HG02840 (cell line): ENCODE measurements around the gene ZNF283.

ENCODE experiments used
- ATAC-seq: cut with Tn5 transposase; IDR thresholded peaks from one replicate; pipeline ENCODE4 v1.9.1; 2021; ENCODE audit warnings: mild to moderate bottlenecking, moderate library complexity, moderate number of reproducible peaks; ENCODE audit not compliant: unreplicated experiment, low FRiP score

The ZNF283 gene

GRCh38 chr19:43826787-43827754 is at the start of gene ZNF283:
Gene ZNF283 (plus strand): TSS chr19:43827321. CDS start chr19:43833505, 6,184 bp downstream.
- ATAC-seq: peak; percentile 91

GRCh38 chr19:43778651-43779050 is 48.5 kb upstream of the ZNF283 start:
- ATAC-seq: no peak

DNA sequence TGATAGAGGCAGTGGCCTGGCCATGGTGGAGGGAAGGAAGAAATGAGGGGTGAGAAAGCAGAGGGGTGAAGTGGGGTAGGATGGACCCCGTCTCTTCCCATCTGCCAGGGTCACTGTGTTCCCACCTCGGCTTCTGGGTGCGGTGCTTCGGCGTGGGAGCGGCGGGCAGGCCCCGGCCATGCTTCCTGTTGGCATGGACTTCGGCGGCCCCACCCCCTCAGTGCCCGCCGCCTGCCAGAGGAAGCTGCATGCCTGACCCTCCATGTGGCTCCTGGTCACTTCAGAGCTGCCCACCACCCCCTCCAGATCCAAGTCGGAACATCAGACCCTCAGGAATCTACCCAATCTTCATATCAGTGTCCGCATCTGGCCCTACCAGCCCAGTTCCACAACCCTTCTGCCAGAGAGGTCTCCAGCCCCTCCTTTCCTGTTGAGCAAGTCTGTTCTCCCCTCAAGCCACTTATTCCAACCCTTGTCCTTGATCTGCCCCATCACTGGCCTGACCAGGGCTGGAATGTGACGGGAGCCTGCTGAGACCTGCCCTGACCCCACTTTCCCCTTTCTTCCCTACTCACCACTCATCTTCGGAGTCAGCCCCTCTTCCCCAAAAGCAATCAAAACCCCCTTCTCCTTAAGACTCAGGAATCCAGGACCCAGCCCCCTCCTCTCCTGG is 47.8 kb upstream of the ZNF283 start:
- ATAC-seq: no peak

- ATAC-seq: no peak
Measured at GRCh38 chr19:43779820-43780219, 47.3 kb upstream of the ZNF283 start.

- no peak for ATAC-seq
Measured at GRCh38 chr19:43780706-43781525, 46.2 kb upstream of the ZNF283 start, which contains the start of gene KCNN4. Gene KCNN4 (minus strand): TSS chr19:43780973. CDS start chr19:43780861, 112 bp downstream.

- no peak for ATAC-seq
Measured at GRCh38 chr19:43781630-43782310, 45.4 kb upstream of the ZNF283 start.

DNA sequence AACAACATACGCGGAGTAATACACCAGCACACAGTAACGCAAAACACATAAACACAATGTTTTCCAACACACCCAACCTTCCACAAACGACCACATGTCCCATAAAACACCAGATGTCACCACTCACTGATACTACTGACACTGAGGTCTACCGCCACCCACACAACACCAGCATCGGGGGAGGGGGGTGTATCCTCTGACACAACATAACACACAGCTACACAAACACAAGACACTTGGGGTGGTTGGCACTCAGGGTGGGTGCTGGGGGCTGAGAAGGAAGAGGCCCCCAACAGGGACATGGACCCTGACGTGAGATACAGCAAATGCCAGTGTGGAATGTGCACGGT is 44.8 kb upstream of the ZNF283 start:
- no peak for ATAC-seq

- no peak for ATAC-seq
Measured at GRCh38 chr19:43782689-43783231, 44.4 kb upstream of the ZNF283 start.

- no peak for ATAC-seq
Measured at GRCh38 chr19:43783636-43784035, 43.5 kb upstream of the ZNF283 start.

GRCh38 chr19:43784241-43784980 is 42.7 kb upstream of the ZNF283 start:
- no peak for ATAC-seq

DNA sequence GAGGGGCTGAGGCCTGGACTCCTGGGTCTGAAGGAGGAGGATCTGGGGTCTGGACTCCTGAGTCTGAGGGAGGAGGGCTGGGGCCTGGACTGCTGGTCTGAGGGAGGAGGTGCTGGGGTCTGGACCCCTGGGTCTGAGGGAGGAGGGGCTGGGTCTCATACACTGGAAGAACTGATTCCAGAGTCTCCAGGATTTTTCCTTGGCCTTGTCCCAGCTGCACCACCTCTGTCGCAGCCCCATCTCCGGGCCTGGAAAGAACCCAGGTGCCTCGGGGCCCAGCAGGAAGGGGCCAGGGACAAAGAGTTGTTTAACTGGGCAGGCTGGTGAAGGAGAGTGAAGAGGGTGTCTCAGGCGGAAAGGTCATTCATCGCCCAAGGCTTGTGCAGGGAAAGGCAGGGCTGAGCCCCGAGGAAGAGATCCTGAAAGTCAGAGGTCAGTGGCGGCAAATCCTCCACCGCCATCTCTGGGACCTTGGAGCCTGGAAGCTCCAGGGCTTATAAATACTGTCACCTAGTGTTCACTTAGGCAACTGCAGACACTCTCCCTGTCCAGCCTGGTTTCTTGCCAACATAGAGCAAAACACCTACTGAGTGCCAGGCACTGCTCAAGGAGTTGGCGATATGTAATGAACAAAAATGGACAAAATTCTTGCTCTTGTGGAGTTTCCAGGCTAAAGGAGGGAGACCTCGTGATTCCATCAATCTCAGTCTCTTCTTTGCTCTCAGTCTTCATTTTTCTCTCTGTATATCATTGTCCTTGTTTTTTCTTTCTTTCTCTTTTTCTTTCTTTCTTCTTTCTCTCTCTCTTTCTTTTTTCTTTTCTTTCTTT is 41.9 kb upstream of the ZNF283 start:
- no peak for ATAC-seq

DNA sequence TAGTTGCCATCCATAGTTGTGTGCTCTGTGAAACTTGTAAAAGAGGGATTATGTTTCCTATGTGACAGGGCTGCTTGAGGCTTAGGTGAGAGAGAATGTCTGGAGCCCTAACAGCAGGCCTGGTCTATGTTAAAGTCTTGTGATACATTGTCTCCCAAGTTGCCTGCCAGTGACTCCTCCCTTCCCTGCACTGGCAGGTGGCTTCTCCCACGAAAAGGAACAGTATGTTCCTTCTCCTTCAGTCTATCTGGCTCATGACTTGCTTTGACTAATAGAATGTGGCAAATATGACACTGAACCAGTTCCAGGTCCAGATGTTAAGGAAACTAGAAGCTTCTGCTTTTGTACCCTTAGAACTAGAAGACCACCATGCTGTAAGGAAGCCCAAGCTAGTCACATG is 40.5 kb upstream of the ZNF283 start:
- ATAC-seq: no peak

- no peak for ATAC-seq
Measured at GRCh38 chr19:43789029-43789428, 38.1 kb upstream of the ZNF283 start.

GRCh38 chr19:43790587-43790986 is 36.5 kb upstream of the ZNF283 start:
- ATAC-seq: no peak

GRCh38 chr19:43797118-43797517 is 30.0 kb upstream of the ZNF283 start:
- no peak for ATAC-seq

- no peak for ATAC-seq
Measured at GRCh38 chr19:43797556-43797955, 29.6 kb upstream of the ZNF283 start.

GRCh38 chr19:43798026-43798545 is 29.0 kb upstream of the ZNF283 start:
- ATAC-seq: no peak
